HG03175 (cell line): ENCODE data around the gene HYAL1.
A peak's percentile ranks its signal among the peaks of the same experiment; 100 is the strongest.

Experiments used
- ATAC-seq: cut with Tn5 transposase; IDR thresholded peaks from one replicate; pipeline ENCODE4 v1.9.1; 2021; ENCODE audit warnings: mild to moderate bottlenecking, moderate library complexity; ENCODE audit not compliant: unreplicated experiment

The HYAL1 gene

DNA sequence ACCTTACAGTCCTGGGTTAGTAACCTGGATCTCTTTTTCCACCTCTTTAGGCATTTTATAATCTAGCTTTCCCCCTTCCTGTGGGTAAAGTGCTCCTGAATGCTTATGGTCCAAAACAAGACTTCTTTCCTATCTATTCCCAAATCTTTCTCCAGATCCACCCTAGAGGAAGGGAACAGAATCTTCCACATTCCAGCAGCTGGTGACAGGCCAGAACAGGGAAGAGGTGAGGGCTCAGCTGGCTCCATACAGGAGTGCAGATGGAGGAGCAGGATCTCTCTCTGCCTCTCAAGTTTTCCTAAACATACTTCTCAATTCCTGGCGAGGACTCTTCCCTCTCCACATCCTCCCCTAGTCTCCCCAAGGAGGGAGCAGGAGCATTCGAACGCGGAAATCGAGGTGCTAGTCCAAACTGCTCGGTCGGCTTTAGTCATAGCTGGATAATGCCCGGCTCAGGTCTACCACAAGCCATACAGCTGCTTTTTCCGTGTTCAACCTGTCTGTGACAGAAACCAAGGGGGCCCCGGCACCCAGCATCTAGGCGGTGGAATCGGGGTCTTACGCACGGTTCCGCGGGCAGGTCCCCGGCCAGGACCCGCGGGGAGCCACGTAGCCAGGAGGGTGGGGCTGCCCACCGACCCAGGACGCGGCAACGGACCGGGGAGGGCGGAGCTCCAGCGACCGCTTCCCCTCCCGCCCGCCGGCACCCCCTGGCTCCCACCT is 33.2 kb upstream of the HYAL1 start:
- peak; percentile 30 for ATAC-seq

DNA sequence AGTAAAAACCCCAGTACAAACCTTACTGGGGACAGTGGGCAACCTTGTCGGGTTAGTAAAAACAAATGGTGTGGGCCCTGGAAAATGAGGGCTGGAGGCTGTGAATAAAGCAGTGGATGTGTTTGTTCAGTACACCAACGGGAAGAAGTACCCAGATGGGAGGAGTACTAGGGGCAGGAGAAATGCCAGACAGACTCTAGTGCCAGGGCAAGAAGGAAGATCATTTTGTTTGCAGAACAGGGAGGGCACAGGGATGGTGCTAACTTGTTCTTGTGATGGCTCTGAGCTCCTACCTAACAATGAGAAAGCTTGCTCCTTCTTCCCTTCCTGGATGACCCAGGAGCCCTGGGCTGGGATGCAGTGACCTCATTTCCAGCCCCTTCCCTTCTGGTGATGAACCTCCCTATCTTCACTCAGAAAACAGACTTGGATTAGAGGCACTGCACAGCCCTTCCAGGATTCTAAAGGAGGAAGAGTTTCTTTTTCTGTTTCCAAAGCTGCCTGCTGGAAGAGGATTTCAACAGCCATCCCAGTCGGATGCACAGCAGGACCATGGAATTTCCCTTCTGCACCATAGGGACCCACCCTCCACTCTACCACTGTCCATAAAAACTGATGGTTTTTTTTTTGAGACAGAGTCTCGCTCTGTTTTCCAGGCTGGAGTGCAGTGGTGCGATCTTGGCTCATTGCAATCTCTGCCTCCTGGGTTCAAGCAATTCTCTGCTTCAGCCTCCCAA is 31.1 kb upstream of the HYAL1 start:
- no peak for ATAC-seq

DNA sequence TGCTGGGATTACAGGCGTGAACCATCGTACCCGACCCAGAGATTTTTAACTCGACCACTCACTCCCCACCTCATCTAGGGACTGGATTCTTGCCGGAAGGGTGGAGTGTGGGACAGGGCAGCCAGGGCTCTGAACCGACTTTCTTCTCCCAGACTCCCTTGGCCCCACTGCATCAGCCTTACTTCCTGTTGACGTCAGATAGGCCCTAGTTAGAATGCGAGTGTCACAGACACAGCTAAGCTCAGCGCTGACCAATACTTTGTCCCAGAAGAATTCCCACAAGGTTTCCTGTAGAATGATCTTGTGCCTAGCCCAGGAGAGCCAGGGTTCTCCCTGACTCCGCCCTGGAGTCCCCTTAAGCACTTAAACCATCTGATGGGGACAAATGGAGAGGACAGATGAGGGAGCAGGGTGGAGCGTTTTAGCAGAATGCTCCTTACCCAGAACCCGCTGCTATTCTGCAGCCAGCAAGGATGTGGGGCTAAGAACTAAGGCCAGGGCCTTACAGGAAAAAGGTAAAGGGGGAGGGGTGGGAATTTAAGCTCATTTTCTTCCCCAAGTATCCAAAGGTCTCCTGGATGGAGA is 30.5 kb upstream of the HYAL1 start:
- ATAC-seq, result no peak

DNA sequence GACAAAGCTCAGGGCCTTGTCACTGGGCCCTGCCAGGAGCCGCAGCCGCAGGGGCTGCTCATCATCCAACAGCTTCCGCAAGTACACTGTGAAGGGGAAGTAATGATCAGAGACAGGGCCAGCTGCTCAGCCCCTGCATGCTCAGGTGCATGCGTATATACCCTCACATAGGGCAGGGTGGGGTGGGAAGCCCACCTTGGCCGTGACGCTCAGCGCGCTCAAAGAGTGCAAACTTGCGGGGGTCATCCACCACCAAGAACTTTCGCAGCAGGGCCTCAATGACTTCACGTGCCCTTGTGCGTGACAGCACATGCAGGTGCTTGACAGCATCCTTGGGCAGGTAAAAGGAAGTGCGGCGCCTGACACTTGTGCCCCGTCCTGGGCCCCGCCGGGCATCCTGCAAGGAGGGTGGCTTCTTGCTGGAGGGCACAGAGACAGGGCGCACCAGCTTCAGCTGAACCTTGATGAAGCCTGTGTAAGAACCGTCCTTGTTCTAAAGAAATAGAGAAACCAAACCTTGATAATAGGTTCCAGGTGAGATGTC is 28.1 kb upstream of the HYAL1 start:
- ATAC-seq, result no peak

DNA sequence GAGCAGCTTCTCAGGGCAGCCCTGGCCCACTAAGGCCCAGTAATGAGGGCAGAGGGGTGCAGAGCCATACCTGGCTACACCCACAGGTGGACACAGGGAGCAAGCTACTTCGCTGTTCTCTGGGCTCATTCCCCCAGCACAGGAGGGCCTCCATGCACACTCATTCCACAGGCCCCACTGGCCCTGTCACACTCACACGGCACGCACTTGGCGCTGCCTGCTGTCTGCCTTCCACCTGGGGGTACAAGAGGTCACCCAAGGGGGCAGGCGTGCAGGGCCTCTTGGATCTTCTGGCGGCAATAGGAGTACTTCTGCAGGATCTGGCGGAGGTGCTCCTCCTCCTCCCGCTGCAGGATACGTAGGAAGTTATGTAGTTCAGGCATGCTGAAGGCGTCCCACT is 27.0 kb upstream of the HYAL1 start:
- no peak for ATAC-seq

DNA sequence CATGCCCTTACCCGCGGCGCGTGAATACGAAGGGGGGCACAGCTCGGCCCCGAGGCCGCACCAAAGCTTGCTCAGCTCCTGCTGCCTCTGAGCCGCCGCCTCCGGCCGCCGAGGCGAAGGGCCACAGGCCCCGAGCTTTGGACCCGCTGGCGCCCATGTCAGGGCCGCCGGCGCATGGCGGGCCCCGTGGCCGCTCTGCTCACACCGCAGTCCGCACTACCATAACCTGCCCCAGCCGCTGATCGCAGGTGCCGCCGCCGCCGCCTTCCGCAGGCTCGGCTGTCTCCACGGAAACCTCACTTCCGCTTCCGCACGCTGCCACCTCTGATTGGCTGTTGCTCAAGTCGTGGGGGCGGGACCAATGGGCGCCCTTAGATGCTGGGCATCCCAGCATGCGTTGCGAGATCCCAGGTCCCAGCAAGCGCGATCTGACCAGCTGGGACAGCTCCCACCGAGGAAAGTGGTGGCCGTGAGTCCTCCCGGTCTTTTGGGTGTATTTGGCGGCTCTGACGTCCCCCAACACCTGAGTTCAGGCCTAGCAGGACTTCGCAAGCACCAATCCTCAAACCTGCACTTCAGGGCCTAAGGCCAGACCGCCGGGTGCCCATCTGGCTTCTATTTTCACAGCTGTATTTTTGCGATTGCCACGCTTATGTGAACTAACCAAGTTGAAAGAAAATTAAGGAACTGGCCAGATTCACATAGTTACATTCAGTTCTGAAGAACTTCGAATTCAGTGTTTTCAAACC is 24.7 kb upstream of the HYAL1 start, which contains the start of gene TUSC2:
TSS of gene TUSC2 (minus strand) at position 281 of the 749 bp plus-strand sequence. CDS start at position 157, 124 bp downstream.
- peak; percentile 90 for ATAC-seq

DNA sequence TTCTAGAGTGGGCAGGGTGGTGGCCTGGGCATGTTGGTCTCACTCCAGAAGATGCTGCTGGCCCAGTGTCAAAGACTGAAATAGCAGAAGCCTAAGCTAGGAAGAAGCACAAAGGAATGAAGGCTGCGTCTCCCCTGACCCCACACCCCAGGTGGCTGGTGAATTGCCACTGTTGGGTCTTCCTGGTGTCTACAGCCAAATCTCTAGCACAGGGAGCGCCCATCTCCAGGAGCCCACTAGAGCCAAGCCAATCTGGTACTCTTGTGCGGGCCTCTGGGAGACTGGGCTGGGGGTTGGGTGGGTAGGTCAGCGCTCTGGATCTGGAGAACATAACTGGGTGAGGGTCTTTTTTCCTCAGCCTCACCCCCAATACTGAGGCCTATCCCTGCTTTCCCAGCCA is 23.8 kb upstream of the HYAL1 start:
- ATAC-seq, result no peak

DNA sequence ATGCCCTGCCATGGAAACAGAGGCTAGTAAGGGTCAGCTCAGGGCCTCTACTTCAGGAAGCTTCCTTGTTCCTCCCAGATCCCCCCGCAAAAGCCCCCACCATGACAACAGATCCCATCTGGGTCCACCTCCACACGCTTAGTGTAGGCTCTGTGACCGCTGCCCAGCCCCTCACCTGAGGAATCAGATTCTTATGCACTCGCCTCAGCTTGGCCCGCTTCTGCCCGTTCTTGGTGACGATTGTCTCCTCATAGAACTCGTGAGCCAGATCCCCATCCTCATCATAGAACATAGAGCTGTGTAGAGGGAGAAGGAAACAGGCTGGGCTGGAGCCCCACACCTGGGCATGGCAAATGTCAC is 22.8 kb upstream of the HYAL1 start:
- no peak for ATAC-seq

DNA sequence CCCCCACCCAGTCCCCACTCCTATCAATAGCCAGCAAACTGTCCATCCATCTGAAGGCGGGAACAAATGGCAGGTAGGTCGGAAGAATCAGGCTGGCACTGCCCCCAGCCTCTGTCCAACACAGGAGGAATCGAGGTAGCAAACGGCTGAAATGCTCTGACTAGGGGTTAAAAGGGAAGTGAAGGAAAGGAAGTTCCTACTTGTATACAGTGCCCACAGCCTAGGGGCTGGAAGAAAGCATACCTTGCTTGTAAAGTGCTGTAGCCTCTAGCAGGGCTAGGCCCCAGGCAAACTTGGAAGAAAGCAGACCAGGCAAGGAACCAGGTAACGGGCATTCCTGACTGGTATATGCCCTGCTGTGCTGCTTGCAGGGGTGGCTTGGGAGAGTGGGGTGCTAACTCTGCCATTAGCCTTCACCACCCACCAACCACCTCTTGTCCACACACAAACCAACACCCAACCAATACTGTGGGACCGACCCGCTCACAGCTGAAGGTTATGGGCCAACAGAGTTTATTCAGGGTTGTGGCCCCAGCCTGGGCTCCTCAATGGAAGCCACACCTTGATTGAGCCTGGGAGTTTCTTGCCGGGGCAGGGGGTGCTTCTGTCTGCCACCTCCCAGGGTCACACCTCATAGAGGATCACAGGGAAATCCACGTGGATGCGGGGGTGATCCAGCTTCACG is 22.3 kb upstream of the HYAL1 start:
- no peak for ATAC-seq

DNA sequence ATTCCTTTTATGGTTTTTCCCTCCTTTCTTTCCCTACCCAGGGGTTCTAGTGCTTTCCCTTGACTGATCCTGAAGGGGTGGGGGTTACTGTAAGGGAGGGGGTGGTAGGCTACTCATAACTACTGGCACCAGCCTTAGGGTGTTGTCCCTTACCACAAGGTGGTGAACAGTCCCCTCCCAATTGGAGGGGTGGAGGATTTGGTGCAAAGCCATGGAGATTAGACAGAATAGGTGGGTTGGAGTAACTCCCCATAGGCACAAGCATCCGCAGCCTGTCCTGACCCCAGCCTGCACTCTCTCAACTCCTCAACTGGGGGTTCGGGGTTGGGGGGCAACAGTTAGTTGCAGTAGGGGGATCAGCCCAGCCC is 21.7 kb upstream of the HYAL1 start:
- ATAC-seq, result no peak

DNA sequence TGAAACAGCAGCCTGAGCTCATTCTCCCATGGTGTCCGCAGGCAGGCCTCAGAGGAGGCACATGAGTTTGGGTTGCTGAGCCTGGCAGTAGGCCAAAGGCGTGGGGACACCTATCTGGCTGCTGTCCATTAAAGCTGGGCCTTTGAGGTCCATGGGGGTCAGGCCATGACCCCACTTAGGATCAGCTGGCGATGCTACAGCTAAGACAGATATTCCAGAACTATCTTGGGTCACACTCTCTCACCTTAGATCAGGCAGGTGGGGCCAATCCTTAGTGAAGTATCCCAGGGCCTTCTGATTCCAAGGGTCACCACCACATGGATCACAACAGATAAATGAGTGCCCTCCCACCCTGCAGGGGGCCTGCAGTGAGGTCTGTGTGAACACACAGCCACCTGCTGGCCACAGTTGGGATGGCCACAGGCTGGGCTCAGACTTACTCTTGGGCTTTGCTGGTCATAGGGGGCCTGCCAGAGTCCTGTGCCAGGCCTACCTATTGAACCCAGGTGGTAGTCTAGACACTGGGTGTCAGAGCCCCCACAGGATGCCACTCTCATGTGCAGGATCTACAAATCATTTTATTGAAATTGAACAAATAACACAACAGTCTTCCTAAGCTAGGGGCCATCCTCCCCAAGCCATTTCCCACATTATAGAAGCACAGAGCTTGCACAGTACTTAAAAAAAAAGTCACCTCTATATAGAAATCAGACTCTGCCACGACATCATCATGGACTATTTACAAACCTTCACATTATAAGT is 21.2 kb upstream of the HYAL1 start:
- ATAC-seq, result no peak

DNA sequence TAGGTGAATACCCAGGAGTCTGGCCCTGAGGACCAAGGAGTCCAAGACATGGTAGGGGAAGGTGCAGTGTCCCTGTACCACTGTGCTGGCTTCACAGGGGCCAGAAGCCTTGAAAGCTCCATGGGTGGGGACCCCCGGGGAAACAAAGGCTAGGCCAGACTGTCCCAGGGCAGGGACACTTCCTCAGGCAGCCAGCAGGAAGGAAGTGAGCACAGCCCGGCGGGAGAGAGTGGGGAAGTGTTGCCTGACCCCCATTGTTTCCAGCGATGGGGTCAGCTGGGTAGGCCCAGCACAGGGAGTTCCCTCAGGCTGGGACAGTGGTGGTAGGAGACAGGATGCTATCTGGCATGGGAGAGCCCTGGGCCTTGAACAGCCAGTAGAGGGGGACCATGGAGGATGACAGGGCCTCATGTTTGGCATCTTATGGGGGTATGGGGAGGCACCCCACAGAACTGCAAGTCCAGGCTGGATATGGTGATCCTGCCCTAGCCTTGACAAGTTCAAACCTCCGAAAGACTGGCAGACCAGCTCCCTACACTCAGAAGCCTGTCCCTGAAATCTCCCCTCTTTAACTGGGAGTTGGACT is 20.3 kb upstream of the HYAL1 start:
- no peak for ATAC-seq

DNA sequence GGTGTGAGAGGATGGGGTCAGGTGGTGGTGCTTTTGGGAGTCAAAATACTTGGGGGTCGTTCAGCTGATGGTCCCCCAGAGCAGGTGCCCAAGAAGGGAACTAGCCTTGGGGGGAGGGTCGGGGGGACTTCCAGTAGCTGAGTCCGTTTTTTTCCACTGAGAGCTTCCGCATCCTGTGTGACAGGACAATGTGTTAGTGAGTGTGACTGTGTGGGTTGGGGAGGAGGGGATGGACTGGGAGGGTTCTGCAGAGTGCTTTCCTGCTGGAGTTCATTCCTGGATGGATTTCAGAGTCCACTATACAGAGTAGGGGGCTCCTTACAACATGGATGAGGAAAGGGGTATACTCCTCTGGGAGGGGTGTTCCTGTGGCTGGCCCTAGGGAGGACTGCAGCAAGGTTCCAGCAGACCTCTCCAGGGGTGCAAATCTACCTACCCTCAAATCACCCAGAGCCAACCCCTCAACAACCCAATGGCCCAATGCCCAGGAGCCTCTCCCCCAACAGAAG is 19.8 kb upstream of the HYAL1 start:
- ATAC-seq, result no peak

DNA sequence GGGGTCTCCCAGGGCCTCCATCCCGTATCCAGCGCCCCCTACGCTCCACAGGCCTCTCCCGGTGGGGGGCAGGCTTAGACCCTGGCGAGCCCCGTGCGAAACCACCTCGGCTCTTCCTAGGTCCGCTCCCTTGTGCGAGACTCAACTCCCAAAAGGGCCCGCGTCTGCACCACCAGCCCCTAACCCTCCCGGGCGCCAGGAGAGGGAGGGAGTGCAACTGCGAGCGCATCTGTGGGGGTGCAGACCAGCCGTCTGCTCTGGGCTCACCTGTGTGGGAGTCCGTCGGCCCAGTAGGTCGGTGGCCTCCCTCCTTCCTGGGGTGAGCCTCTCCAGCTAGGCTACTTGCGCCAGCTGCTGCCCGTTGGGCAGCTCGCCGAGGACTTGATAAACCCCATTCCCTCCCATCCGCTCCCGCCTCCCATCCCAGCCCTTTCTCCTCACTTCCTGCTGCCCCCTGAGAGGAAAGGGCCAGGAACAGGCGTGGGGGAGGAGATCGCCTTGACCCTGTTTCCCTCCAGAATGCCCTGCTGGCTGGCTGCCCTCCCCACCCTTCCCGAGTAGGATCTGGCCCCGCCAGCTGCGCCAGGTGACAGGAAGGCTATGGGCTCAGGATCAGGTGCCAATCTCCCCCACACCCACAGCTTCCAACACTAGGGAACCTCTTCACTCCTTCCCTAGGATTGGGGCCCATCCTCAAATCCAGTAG is 19.2 kb upstream of the HYAL1 start, which contains the start of gene HYAL2:
TSS of gene HYAL2 (minus strand) at position 360 of the 706 bp plus-strand sequence. CDS start 2,256 bp downstream, outside the sequence.
- ATAC-seq, result no peak

DNA sequence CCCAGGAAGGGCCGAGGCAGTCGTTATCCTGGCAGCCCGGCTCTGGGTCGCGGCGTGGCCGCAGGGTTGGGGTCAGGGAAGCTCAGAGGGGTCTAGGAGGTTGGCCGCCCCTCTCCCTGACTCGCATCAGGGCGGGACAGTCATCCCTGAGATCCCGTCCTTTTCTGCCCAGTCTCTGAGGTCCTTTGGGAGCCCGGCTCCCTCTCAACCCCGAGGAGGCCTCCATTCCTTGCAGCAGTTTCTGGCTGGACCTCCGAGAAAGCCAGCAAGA is 18.7 kb upstream of the HYAL1 start:
- ATAC-seq, result no peak

DNA sequence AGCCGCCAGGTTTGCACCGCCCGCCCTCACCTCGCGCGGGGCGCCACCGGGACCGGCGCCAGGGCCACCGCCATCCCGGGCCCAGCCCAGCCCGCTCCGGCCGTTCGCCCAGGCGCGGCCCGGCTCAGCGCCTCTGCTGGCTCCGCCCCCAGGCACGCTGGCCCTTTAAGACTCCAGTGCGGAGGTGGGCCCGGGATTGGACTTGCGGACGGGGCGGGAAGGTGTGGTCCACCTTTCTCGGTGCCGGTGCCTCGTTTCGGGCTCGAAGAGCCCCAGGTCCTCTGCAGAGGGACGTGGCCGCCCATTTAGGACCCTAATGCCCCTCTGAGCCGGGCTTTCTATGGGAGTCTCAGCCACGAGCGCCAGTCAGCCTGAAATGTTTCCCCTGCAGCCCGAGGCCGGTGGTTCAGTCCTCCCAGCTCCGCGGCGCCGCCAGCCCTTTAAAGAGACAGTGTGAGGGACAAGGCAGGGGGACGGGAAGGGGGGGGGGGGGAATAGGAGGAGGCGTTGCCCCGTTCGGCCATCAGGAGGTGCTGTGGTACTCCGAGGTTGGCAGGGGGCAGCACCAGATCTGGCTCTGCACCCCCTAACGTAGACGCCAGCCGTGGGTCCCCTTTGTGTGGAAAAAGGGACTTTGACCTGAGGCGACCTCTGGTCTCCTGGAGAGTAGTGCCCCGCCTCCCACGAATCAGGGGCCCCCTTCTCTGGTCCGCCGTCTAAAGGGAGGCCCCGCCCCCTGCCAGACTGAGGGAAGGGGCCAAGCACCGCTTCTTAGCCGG is 18.2 kb upstream of the HYAL1 start:
- ATAC-seq, result peak; percentile 82

DNA sequence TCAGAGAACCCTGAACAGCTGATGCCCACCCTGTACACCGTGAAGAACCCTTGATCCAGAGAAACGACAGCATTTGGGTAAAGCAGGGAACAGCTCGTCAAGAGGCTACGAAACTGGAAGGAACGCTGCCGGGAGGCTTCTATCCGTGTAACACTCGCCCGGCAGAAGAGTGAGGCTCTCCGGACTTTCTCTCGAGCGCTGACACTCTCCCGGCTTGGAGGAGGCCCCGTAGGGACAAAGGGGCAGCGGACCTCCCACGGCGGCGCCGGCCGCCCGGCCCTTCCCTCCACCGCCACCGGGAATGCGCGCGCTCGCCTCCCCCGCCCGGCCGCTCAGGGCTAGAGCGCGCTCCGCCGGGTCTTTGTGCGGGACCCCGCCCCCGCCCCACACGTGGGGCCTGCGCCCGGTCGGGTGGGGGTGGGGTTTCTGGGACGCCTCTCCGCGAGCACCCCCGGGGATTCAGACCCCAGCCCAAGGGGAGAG is 17.5 kb upstream of the HYAL1 start:
- peak; percentile 41 for ATAC-seq
